Measurements from ENCODE around the gene ASS1. TPM values are rescaled to one million over a fixed set of nuclear protein-coding genes. Genes with fewer than 3 reads are reported as not detected.

Gene ASS1
- total and polyA plus RNA-seq, 2 of the 13 experiments (the other 11 are each of a cell fraction or from before 2014, with no cell fraction given) = 77.6 to 122 TPM

DNA sequence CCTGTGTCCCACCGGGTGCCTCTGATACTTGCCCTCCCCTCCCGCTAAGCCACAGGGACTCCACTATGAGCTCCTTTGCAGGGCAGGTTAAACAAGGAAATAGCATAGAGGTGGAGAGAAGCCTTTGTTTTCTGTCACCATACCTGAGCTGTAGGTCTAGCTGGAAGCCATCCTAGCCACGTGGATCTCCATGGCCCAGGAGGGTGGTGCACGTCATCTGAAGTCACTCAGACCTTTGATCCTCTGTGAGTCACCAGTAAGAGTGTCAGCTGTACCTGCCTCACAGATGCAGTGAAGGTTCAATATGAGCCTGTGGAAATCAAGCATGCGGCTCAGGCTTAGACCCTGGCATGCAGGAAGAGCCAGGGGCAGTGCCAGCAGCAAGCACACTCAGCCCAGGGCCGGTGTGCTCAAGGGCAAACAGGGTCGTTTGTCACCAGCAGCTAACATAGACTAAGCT, 55.1 kb downstream of the ASS1 start (continued):
- peak; percentile 7; the same call in 1 of the 2 replicates for TF ChIP-seq ELF4 (CRISPR knock-in tag; IDR thresholded peaks at IDR 0.05; ENCODE audit: borderline replicate concordance)
- TF ChIP-seq, protein P1, sequence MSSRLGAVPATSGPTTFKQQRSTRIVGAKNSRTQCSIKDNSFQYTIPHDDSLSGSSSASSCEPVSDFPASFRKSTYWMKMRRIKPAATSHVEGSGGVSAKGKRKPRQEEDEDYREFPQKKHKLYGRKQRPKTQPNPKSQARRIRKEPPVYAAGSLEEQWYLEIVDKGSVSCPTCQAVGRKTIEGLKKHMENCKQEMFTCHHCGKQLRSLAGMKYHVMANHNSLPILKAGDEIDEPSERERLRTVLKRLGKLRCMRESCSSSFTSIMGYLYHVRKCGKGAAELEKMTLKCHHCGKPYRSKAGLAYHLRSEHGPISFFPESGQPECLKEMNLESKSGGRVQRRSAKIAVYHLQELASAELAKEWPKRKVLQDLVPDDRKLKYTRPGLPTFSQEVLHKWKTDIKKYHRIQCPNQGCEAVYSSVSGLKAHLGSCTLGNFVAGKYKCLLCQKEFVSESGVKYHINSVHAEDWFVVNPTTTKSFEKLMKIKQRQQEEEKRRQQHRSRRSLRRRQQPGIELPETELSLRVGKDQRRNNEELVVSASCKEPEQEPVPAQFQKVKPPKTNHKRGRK (CRISPR knock-in tag; IDR thresholded peaks at IDR 0.05) = no peak
- TF ChIP-seq ZNF160 (CRISPR knock-in tag; IDR thresholded peaks at IDR 0.05) = no peak; the same call in 1 of the 2 replicates
- no peak for TF ChIP-seq IKZF1 (IDR thresholded peaks at IDR 0.05)
- TF ChIP-seq KLF12 (CRISPR knock-in tag; IDR thresholded peaks at IDR 0.05; ENCODE audit: borderline replicate concordance) = no peak
- 0 out of 2 replicates have a peak, but pooled peaks have one; percentile 67 for TF ChIP-seq ZNF432 (CRISPR knock-in tag; IDR thresholded peaks at IDR 0.05; ENCODE audit: borderline replicate concordance)
- TF ChIP-seq ZNF747 (CRISPR knock-in tag; IDR thresholded peaks at IDR 0.05; ENCODE audit: borderline replicate concordance) = no peak
- TF ChIP-seq, protein P2, sequence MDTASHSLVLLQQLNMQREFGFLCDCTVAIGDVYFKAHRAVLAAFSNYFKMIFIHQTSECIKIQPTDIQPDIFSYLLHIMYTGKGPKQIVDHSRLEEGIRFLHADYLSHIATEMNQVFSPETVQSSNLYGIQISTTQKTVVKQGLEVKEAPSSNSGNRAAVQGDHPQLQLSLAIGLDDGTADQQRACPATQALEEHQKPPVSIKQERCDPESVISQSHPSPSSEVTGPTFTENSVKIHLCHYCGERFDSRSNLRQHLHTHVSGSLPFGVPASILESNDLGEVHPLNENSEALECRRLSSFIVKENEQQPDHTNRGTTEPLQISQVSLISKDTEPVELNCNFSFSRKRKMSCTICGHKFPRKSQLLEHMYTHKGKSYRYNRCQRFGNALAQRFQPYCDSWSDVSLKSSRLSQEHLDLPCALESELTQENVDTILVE (CRISPR knock-in tag; IDR thresholded peaks at IDR 0.05) = no peak
- TF ChIP-seq, protein P3, sequence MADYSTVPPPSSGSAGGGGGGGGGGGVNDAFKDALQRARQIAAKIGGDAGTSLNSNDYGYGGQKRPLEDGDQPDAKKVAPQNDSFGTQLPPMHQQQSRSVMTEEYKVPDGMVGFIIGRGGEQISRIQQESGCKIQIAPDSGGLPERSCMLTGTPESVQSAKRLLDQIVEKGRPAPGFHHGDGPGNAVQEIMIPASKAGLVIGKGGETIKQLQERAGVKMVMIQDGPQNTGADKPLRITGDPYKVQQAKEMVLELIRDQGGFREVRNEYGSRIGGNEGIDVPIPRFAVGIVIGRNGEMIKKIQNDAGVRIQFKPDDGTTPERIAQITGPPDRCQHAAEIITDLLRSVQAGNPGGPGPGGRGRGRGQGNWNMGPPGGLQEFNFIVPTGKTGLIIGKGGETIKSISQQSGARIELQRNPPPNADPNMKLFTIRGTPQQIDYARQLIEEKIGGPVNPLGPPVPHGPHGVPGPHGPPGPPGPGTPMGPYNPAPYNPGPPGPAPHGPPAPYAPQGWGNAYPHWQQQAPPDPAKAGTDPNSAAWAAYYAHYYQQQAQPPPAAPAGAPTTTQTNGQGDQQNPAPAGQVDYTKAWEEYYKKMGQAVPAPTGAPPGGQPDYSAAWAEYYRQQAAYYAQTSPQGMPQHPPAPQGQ (CRISPR knock-in tag; IDR thresholded peaks at IDR 0.05; ENCODE audit: borderline replicate concordance) = no peak
- no peak; the same call in 1 of the 2 replicates for TF ChIP-seq KDM4B (CRISPR knock-in tag; IDR thresholded peaks at IDR 0.05)
- no peak for TF ChIP-seq DR1 (CRISPR knock-in tag; IDR thresholded peaks at IDR 0.05)
- TF ChIP-seq ZNF678 (CRISPR knock-in tag; IDR thresholded peaks at IDR 0.05) = no peak
- peak; percentile 76 for TF ChIP-seq ZMYM3 (CRISPR knock-in tag; IDR thresholded peaks at IDR 0.05)
- TF ChIP-seq GRHL1 (CRISPR knock-in tag; conservative IDR thresholded peaks at IDR 0.05) = no peak
- TF ChIP-seq, protein P4, sequence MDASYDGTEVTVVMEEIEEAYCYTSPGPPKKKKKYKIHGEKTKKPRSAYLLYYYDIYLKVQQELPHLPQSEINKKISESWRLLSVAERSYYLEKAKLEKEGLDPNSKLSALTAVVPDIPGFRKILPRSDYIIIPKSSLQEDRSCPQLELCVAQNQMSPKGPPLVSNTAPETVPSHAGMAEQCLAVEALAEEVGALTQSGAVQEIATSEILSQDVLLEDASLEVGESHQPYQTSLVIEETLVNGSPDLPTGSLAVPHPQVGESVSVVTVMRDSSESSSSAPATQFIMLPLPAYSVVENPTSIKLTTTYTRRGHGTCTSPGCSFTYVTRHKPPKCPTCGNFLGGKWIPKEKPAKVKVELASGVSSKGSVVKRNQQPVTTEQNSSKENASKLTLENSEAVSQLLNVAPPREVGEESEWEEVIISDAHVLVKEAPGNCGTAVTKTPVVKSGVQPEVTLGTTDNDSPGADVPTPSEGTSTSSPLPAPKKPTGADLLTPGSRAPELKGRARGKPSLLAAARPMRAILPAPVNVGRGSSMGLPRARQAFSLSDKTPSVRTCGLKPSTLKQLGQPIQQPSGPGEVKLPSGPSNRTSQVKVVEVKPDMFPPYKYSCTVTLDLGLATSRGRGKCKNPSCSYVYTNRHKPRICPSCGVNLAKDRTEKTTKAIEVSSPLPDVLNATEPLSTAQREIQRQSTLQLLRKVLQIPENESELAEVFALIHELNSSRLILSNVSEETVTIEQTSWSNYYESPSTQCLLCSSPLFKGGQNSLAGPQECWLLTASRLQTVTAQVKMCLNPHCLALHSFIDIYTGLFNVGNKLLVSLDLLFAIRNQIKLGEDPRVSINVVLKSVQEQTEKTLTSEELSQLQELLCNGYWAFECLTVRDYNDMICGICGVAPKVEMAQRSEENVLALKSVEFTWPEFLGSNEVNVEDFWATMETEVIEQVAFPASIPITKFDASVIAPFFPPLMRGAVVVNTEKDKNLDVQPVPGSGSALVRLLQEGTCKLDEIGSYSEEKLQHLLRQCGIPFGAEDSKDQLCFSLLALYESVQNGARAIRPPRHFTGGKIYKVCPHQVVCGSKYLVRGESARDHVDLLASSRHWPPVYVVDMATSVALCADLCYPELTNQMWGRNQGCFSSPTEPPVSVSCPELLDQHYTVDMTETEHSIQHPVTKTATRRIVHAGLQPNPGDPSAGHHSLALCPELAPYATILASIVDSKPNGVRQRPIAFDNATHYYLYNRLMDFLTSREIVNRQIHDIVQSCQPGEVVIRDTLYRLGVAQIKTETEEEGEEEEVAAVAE (CRISPR knock-in tag; IDR thresholded peaks at IDR 0.05; ENCODE audit: borderline replicate concordance) = no peak
- TF ChIP-seq CHCHD3 (CRISPR knock-in tag; IDR thresholded peaks at IDR 0.05) = no peak
- no peak for TF ChIP-seq MED8 (CRISPR knock-in tag; IDR thresholded peaks at IDR 0.05; ENCODE audit: insufficient replicate concordance)
- no peak for TF ChIP-seq ZNF703 (CRISPR knock-in tag; IDR thresholded peaks at IDR 0.05; ENCODE audit: borderline replicate concordance)
- TF ChIP-seq NFKB2 (CRISPR knock-in tag; IDR thresholded peaks at IDR 0.05; ENCODE audit: borderline replicate concordance) = no peak

Data from HepG2 (cell line).